Measurements from ENCODE around the gene MRPS15.
A peak's percentile ranks its signal among the peaks of the same experiment; 100 is the strongest.

Gene MRPS15

GRCh38 chr1:36419140-36419539, 45.0 kb downstream of the MRPS15 start:
- Histone ChIP-seq H2AFZ (ENCODE audit: insufficient read depth, low read length, poor library complexity) (no peak overlapping the region), H3K14ac (ENCODE audit: low read length) (no peak overlapping the region), H3K4me2 (ENCODE audit: low read length) (no peak overlapping the region), H3K9me3 (ENCODE audit: insufficient read depth, low read depth, low read length) (no peaks in the 10 kb centered on the region), H3K4ac (ENCODE audit: low read depth, low read length) (no peak overlapping the region), H3K79me2 (ENCODE audit: control insufficient read depth, insufficient read depth, low read length, poor library complexity) (no peaks in the 10 kb centered on the region), H2BK120ac (ENCODE audit: insufficient read depth, low read length, poor library complexity) (no peak overlapping the region), H4K91ac (ENCODE audit: low read depth, low read length) (no peak overlapping the region), H3K23ac (ENCODE audit: low read length) (no peak overlapping the region), H4K12ac (ENCODE audit: low read depth, low read length) (no peak overlapping the region), H3K27me3 (ENCODE audit: insufficient read depth, low read length) (no peaks in the 10 kb centered on the region), H3K4me3 (ENCODE audit: low read depth, low read length) (no peak overlapping the region), H2AK5ac (ENCODE audit: low read length) (no peak overlapping the region), H3K18ac (ENCODE audit: low read length) (no peak overlapping the region), H3K36me3 (ENCODE audit: control insufficient read depth in 1 of 2, insufficient read depth in 2 of 2, low read length in 2 of 2) (peaks cover 0 to 5% of the 10 kb centered on the region in 2 experiments), H2BK12ac (ENCODE audit: low read length) (no peak overlapping the region), H4K8ac (ENCODE audit: low read depth, low read length) (no peak overlapping the region), H3K4me1 (ENCODE audit: control insufficient read depth in 1 of 2, insufficient read depth in 2 of 2, low read length in 2 of 2) (peaks cover 0 to 3% of the 10 kb centered on the region in 2 experiments), H2BK5ac (ENCODE audit: low read depth, low read length, poor library complexity) (no peak overlapping the region), H3K9ac (ENCODE audit: low read length) (no peak overlapping the region), H3K27ac (ENCODE audit: low read depth, low read length) (no peak overlapping the region), H3K79me1 (ENCODE audit: low read length) (peaks cover 3% of the 10 kb centered on the region)
- WGBS (ENCODE audit: extremely low coverage, insufficient coverage, insufficient read length), result no CpG with 5 or more reads among the region's 3 CpGs
- no peak for DNase-seq

- H3K4me1 ChIP-seq (ENCODE audit: control insufficient read depth in 1 of 2, insufficient read depth in 2 of 2, low read length in 2 of 2), result peaks cover 0 to 3% of the 10 kb centered on the region in 2 experiments
- no peaks in the 10 kb centered on the region for H3K79me2 ChIP-seq (ENCODE audit: control insufficient read depth, insufficient read depth, low read length, poor library complexity)
- no peak overlapping the region for H3K4ac ChIP-seq (ENCODE audit: low read depth, low read length)
- no peak overlapping the region for H4K12ac ChIP-seq (ENCODE audit: low read depth, low read length)
- no peak overlapping the region for H3K9ac ChIP-seq (ENCODE audit: low read length)
- WGBS (ENCODE audit: extremely low coverage, insufficient coverage, insufficient read length), result no CpG with 5 or more reads among the region's 9 CpGs
- no peak overlapping the region for H3K4me2 ChIP-seq (ENCODE audit: low read length)
- no peak overlapping the region for H3K18ac ChIP-seq (ENCODE audit: low read length)
- H2BK120ac ChIP-seq (ENCODE audit: insufficient read depth, low read length, poor library complexity), result no peak overlapping the region
- H2AFZ ChIP-seq (ENCODE audit: insufficient read depth, low read length, poor library complexity), result no peak overlapping the region
- no peak overlapping the region for H3K23ac ChIP-seq (ENCODE audit: low read length)
- no peak overlapping the region for H3K4me3 ChIP-seq (ENCODE audit: low read depth, low read length)
- peaks cover 3% of the 10 kb centered on the region for H3K79me1 ChIP-seq (ENCODE audit: low read length)
- H2AK5ac ChIP-seq (ENCODE audit: low read length), result peak overlapping the region; percentile 55
- H4K8ac ChIP-seq (ENCODE audit: low read depth, low read length), result no peak overlapping the region
- no peaks in the 10 kb centered on the region for H3K27me3 ChIP-seq (ENCODE audit: insufficient read depth, low read length)
- H3K9me3 ChIP-seq (ENCODE audit: insufficient read depth, low read depth, low read length), result peaks cover 2% of the 10 kb centered on the region
- H3K27ac ChIP-seq (ENCODE audit: low read depth, low read length), result no peak overlapping the region
- DNase-seq, result no peak
- no peak overlapping the region for H2BK5ac ChIP-seq (ENCODE audit: low read depth, low read length, poor library complexity)
- H2BK12ac ChIP-seq (ENCODE audit: low read length), result peak overlapping the region; percentile 59
- H3K36me3 ChIP-seq (ENCODE audit: control insufficient read depth in 1 of 2, insufficient read depth in 2 of 2, low read length in 2 of 2), result peaks cover 0 to 5% of the 10 kb centered on the region in 2 experiments
- no peak overlapping the region for H3K14ac ChIP-seq (ENCODE audit: low read length)
- no peak overlapping the region for H4K91ac ChIP-seq (ENCODE audit: low read depth, low read length)
These were observed 46.3 kb downstream of the MRPS15 start for GRCh38 chr1:36417931-36418330.

- Histone ChIP-seq H3K4me2 (ENCODE audit: low read length) (no peak overlapping the region), H3K23ac (ENCODE audit: low read length) (no peak overlapping the region), H2AK5ac (ENCODE audit: low read length) (no peak overlapping the region), H2AFZ (ENCODE audit: insufficient read depth, low read length, poor library complexity) (no peak overlapping the region), H3K27me3 (ENCODE audit: insufficient read depth, low read length) (no peaks in the 10 kb centered on the region), H3K36me3 (ENCODE audit: control insufficient read depth in 1 of 2, insufficient read depth in 2 of 2, low read length in 2 of 2) (peaks cover 0 to 5% of the 10 kb centered on the region in 2 experiments), H3K4ac (ENCODE audit: low read depth, low read length) (no peak overlapping the region), H2BK120ac (ENCODE audit: insufficient read depth, low read length, poor library complexity) (no peak overlapping the region), H4K91ac (ENCODE audit: low read depth, low read length) (no peak overlapping the region), H3K9me3 (ENCODE audit: insufficient read depth, low read depth, low read length) (peaks cover 2% of the 10 kb centered on the region), H2BK12ac (ENCODE audit: low read length) (no peak overlapping the region), H4K8ac (ENCODE audit: low read depth, low read length) (no peak overlapping the region), H3K9ac (ENCODE audit: low read length) (no peak overlapping the region), H3K14ac (ENCODE audit: low read length) (no peak overlapping the region), H3K4me3 (ENCODE audit: low read depth, low read length) (no peak overlapping the region), H3K79me1 (ENCODE audit: low read length) (no peaks in the 10 kb centered on the region), H3K18ac (ENCODE audit: low read length) (no peak overlapping the region), H3K27ac (ENCODE audit: low read depth, low read length) (no peak overlapping the region), H3K4me1 (ENCODE audit: control insufficient read depth in 1 of 2, insufficient read depth in 2 of 2, low read length in 2 of 2) (no peaks in the 10 kb centered on the region), H3K79me2 (ENCODE audit: control insufficient read depth, insufficient read depth, low read length, poor library complexity) (no peaks in the 10 kb centered on the region), H4K12ac (ENCODE audit: low read depth, low read length) (no peak overlapping the region), H2BK5ac (ENCODE audit: low read depth, low read length, poor library complexity) (no peak overlapping the region)
- no CpG with 5 or more reads among the region's 15 CpGs for WGBS (ENCODE audit: extremely low coverage, insufficient coverage, insufficient read length)
- DNase-seq, result peak; percentile 84 to 95
These were observed 48.4 kb downstream of the MRPS15 start for GRCh38 chr1:36415661-36416326.

GRCh38 chr1:36414384-36414783, 49.8 kb downstream of the MRPS15 start:
- no peak overlapping the region for H2BK120ac ChIP-seq (ENCODE audit: insufficient read depth, low read length, poor library complexity)
- DNase-seq, result no peak
- H3K4me1 ChIP-seq (ENCODE audit: control insufficient read depth in 1 of 2, insufficient read depth in 2 of 2, low read length in 2 of 2), result no peaks in the 10 kb centered on the region
- no peak overlapping the region for H2BK5ac ChIP-seq (ENCODE audit: low read depth, low read length, poor library complexity)
- no peak overlapping the region for H4K12ac ChIP-seq (ENCODE audit: low read depth, low read length)
- H4K8ac ChIP-seq (ENCODE audit: low read depth, low read length), result no peak overlapping the region
- peaks cover 0 to 5% of the 10 kb centered on the region in 2 experiments for H3K36me3 ChIP-seq (ENCODE audit: control insufficient read depth in 1 of 2, insufficient read depth in 2 of 2, low read length in 2 of 2)
- H2AK5ac ChIP-seq (ENCODE audit: low read length), result no peak overlapping the region
- WGBS (ENCODE audit: extremely low coverage, insufficient coverage, insufficient read length), result no CpG with 5 or more reads among the region's 4 CpGs
- no peak overlapping the region for H3K4me2 ChIP-seq (ENCODE audit: low read length)
- H3K9ac ChIP-seq (ENCODE audit: low read length), result no peak overlapping the region
- H2BK12ac ChIP-seq (ENCODE audit: low read length), result no peak overlapping the region
- H3K14ac ChIP-seq (ENCODE audit: low read length), result no peak overlapping the region
- no peak overlapping the region for H3K23ac ChIP-seq (ENCODE audit: low read length)
- H3K27me3 ChIP-seq (ENCODE audit: insufficient read depth, low read length), result no peaks in the 10 kb centered on the region
- no peak overlapping the region for H2AFZ ChIP-seq (ENCODE audit: insufficient read depth, low read length, poor library complexity)
- H3K27ac ChIP-seq (ENCODE audit: low read depth, low read length), result no peak overlapping the region
- no peak overlapping the region for H3K4ac ChIP-seq (ENCODE audit: low read depth, low read length)
- no peaks in the 10 kb centered on the region for H3K79me2 ChIP-seq (ENCODE audit: control insufficient read depth, insufficient read depth, low read length, poor library complexity)
- H3K79me1 ChIP-seq (ENCODE audit: low read length), result no peaks in the 10 kb centered on the region
- no peak overlapping the region for H3K4me3 ChIP-seq (ENCODE audit: low read depth, low read length)
- H3K18ac ChIP-seq (ENCODE audit: low read length), result no peak overlapping the region
- peaks cover 2% of the 10 kb centered on the region for H3K9me3 ChIP-seq (ENCODE audit: insufficient read depth, low read depth, low read length)
- H4K91ac ChIP-seq (ENCODE audit: low read depth, low read length), result no peak overlapping the region

All from trophoblast cell (in vitro differentiated cells and primary cell).